K562 (cell line): ENCODE results near the gene LYPD6B. TPM values are rescaled to one million over a fixed set of nuclear protein-coding genes. Genes with fewer than 3 reads are reported as not detected.
A peak's percentile ranks its signal among the peaks of the same experiment; 100 is the strongest.

Experiments
- ATAC-seq: fragments of 200-7000 bp; cut with Tn5 transposase; 3 replicates; pipeline ENCODE4 v1.9.1; 2020; ENCODE audit warnings: moderate library complexity
- BruUV-seq: library from RNA; stranded (reverse); fragments of 400-500 nt; replicated peaks from 2 replicates; lab custom pipeline; 2021; lab: Mats Ljungman, UMichigan
- CTCF ChIA-PET: fragments of 300-600 bp; formaldehyde crosslinking; extraction: SDS; loops from one replicate; lab custom pipeline; 2021; ENCODE audit warnings: low intra/inter-chr PET ratio; lab: Yijun Ruan, JAX
- POLR2A ChIA-PET: fragments of 300-600, 350-650 bp; sonication (Branson Sonifier 250); formaldehyde crosslinking; extraction: SDS; loops from one replicate; lab custom pipeline; 2021; ENCODE audit warnings: antibody characterized with exemption, inconsistent platforms; lab: Yijun Ruan, JAX
- DNase-seq, 4 experiments: peaks; one replicate each; pipeline versions ENCODE4 v3.0.0 to v3.0.0-alpha.2; 2011 to 2018; ENCODE audit warnings: low spot score in 3 of 4, mixed read lengths in 3 of 4; ENCODE audit errors: extremely low read depth in 1 of 4
- FAIRE-seq: peaks from 2 replicates; lab custom pipeline; 2011; peaks lifted over from hg19 to GRCh38; lab: Jason Lieb, UNC
- H2AFZ ChIP-seq: 2 replicates; pipeline ENCODE4 v1.6.0; 2011; ENCODE audit warnings: low read depth, low read length, control low read depth, inconsistent platforms
- H3K27ac ChIP-seq: fragments of 200-600 bp; 3 replicates; pipeline ENCODE4 v1.8.0; 2011; ENCODE audit warnings: low read depth, mild to moderate bottlenecking, control low read depth, inconsistent platforms, low read length, moderate library complexity, mixed read lengths; ENCODE audit errors: extremely low read depth
- H3K27me3 ChIP-seq, 2 experiments: fragments of 300-600 bp in 1 of 2; 2 replicates in 1 of 2; 3 replicates in 1 of 2; pipeline versions ENCODE4 v1.6.0 to v1.8.0; 2011; ENCODE audit warnings: inconsistent platforms in 2 of 2, low read length in 2 of 2, mild to moderate bottlenecking in 1 of 2, mixed read lengths in 1 of 2, moderate library complexity in 1 of 2; ENCODE audit not compliant: control insufficient read depth in 2 of 2, insufficient read depth in 2 of 2
- H3K36me3 ChIP-seq: fragments of 300-600 bp; 3 replicates; pipeline ENCODE4 v1.8.0; 2011; ENCODE audit warnings: mild to moderate bottlenecking, low read length, inconsistent platforms; ENCODE audit not compliant: control insufficient read depth, insufficient read depth
- H3K4me1 ChIP-seq, 2 experiments: fragments of 200-600 bp in 1 of 2; replicated peaks in 1 of 2; 2 replicates in 1 of 2; 3 replicates in 1 of 2; pipeline versions ENCODE4 v1.5.1 to v1.8.0; 2011; ENCODE audit warnings: inconsistent platforms in 2 of 2, low read length in 2 of 2, mild to moderate bottlenecking in 1 of 2, mixed read lengths in 1 of 2, moderate library complexity in 1 of 2; ENCODE audit not compliant: control insufficient read depth in 2 of 2, insufficient read depth in 2 of 2
- H3K4me2 ChIP-seq: 2 replicates; pipeline ENCODE4 v1.6.1; 2011; ENCODE audit warnings: low read length, control low read depth, inconsistent platforms, mixed read lengths; ENCODE audit not compliant: insufficient read depth
- H3K4me3 ChIP-seq: fragments of 200-600 bp; sonication (generic), shearing (Covaris generic); 2 replicates; pipeline ENCODE4 v1.5.1; 2016; ENCODE audit warnings: control low read depth, inconsistent platforms
- H3K79me2 ChIP-seq: fragments of 200-600 bp; 3 replicates; pipeline ENCODE4 v1.8.0; 2011; ENCODE audit warnings: low read length, inconsistent platforms; ENCODE audit not compliant: control insufficient read depth, insufficient read depth
- H3K9ac ChIP-seq, 2 experiments: 2 replicates each; pipeline versions ENCODE4 v1.6.0 to v1.6.1; 2011; ENCODE audit warnings: low read depth in 2 of 2, low read length in 2 of 2, control low read depth in 1 of 2, inconsistent platforms in 1 of 2, mild to moderate bottlenecking in 1 of 2, mixed read lengths in 1 of 2; ENCODE audit not compliant: insufficient read depth in 1 of 2
- H3K9me1 ChIP-seq: one replicate; pipeline ENCODE4 v1.6.0; 2011; ENCODE audit warnings: inconsistent platforms, mild to moderate bottlenecking, low read length, moderate library complexity; ENCODE audit not compliant: control insufficient read depth, insufficient read depth
- H3K9me3 ChIP-seq: replicated peaks from 2 replicates; pipeline ENCODE4 v1.5.1; 2011; ENCODE audit warnings: low read depth, low read length, inconsistent platforms; ENCODE audit not compliant: control insufficient read depth, insufficient read depth
- H4K20me1 ChIP-seq: replicated peaks from 2 replicates; pipeline ENCODE4 v1.6.1; 2011; ENCODE audit warnings: low read length, inconsistent platforms, mixed read lengths; ENCODE audit not compliant: control insufficient read depth, insufficient read depth
- E2F6 ChIP-seq, 2 experiments: IDR thresholded peaks; 2 replicates each; pipeline ENCODE4 v1.6.1; 2011; ENCODE audit warnings: borderline replicate concordance in 1 of 2, control low read depth in 1 of 2, low read depth in 1 of 2, low read length in 1 of 2, mild to moderate bottlenecking in 1 of 2, mixed read lengths in 1 of 2, moderate library complexity in 1 of 2; ENCODE audit not compliant: insufficient read depth in 1 of 2, insufficient read length in 1 of 2, poor library complexity in 1 of 2, severe bottlenecking in 1 of 2; ENCODE audit errors: extremely low read depth in 1 of 2
- NKRF ChIP-seq: fragments of 450-650 bp; IDR thresholded peaks from 2 replicates; pipeline ENCODE4 v1.6.1; 2016; ENCODE audit warnings: borderline replicate concordance
- TFAP4 ChIP-seq: sonication (generic); formaldehyde crosslinking; IDR thresholded peaks from 2 replicates; pipeline ENCODE4 v1.8.0; 2022; ENCODE audit warnings: missing genetic modification reagents, mild to moderate bottlenecking, moderate library complexity, borderline replicate concordance
- ZBTB49 ChIP-seq: sonication (generic); formaldehyde crosslinking; IDR thresholded peaks from 2 replicates; pipeline ENCODE4 v1.8.0; 2022; ENCODE audit warnings: missing genetic modification reagents, mild to moderate bottlenecking, borderline replicate concordance
- ZNF76 ChIP-seq: fragments of 250-450 bp; sonication (Bioruptor Pico); IDR thresholded peaks from 2 replicates; pipeline ENCODE4 v1.4.0; 2020; ENCODE audit warnings: mild to moderate bottlenecking, moderate library complexity, borderline replicate concordance
- WGBS: fragments of 100-300 bp; shearing (Covaris generic); methylation state at CpG from one replicate; pipeline ENCODE4 v1.1.6; 2016; ENCODE audit warnings: low coverage, mixed read lengths; ENCODE audit not compliant: insufficient coverage; ENCODE audit errors: missing lambda C conversion rate; 5-methylcytosine and 5-hydroxymethylcytosine counted together
- in situ Hi-C: fragments of 300-500 bp; cut with MboI; formaldehyde crosslinking; loops from 4 replicates; pipeline ENCODE4 v1.15.0; 2018; ENCODE audit warnings: inconsistent platforms, mixed read lengths
- intact Hi-C: fragments of 100-400 bp; cut with micrococcal nuclease; formaldehyde crosslinking; loops from 2 replicates; pipeline ENCODE4 v1.14.2; 2022
- polyA plus RNA-seq, 8 experiments: library from polyadenylated mRNA; depleted of rRNA in 4 of 8; stranded (reverse) in 5 of 8; unstranded in 3 of 8; fragments of >200 nt; fragmentation: Nextera tagmentation in 2 of 8; fragmentation: Illumina TruSeq in 1 of 8; extraction: Ambion mirVana in 2 of 8; extraction: Trizol in 1 of 8; gene quantifications; 2 replicates each; pipeline versions ENCODE4 v1.2.1 to v1.2.3, GENCODE V29; 2011 to 2014; ENCODE audit warnings: inconsistent platforms in 1 of 8, missing spikeins in 1 of 8
- total RNA-seq, 7 experiments: library from RNA; depleted of rRNA in 6 of 7; stranded (reverse); fragments of >200 nt in 6 of 7; fragmentation: Illumina TruSeq in 2 of 7; extraction: Trizol in 2 of 7; gene quantifications; 2 replicates each; pipeline versions ENCODE4 v1.2.1 to v1.2.3, GENCODE V29; 2011 to 2021; ENCODE audit warnings: low replicate concordance in 1 of 7

LYPD6B gene
- total and polyA plus RNA-seq, 9 of the 15 experiments (the other 6 are each of a cell fraction or from before 2014, with no cell fraction given) = not detected

GRCh38 chr2:149002891-149003740 is 35.4 kb upstream of the LYPD6B start:
- Histone ChIP-seq H3K4me1 (peaks cover 0 to 6% of the 10 kb centered on the region in 2 experiments; a peak in 1 of 5 replicates), H3K9ac (peak overlapping the region in 1 of 2 experiments; percentile 35; a peak in 1 of 4 replicates), H3K9me1 (no peaks in the 10 kb centered on the region), H3K4me3 (no peak overlapping the region), H3K4me2 (peak overlapping the region; percentile 30; the same call in 1 of the 2 replicates), H2AFZ (no peak overlapping the region), H4K20me1 (no peaks in the 10 kb centered on the region), H3K9me3 (no peaks in the 10 kb centered on the region), H3K79me2 (no peaks in the 10 kb centered on the region), H3K27ac (no peak overlapping the region), H3K36me3 (no peaks in the 10 kb centered on the region), H3K27me3 (peaks cover 18 to 40% of the 10 kb centered on the region in 2 experiments; a peak in 4 of 5 replicates)
- in situ Hi-C loops = no loop called here
- intact Hi-C loops = no loop called here
- ChIA-PET POLR2A (no interaction called here), CTCF (no interaction called here)
- peak; percentile 46; the same call in 2 of the 3 replicates for ATAC-seq
- TF ChIP-seq ZNF76 (CRISPR knock-in tag) (no peak), E2F6 (IDR thresholded peaks at IDR 0.05; ENCODE audit: borderline replicate concordance in 1 of 2, extremely low read depth in 1 of 2, insufficient read depth in 1 of 2, insufficient read length in 1 of 2, low read depth in 1 of 2, low read length in 1 of 2, poor library complexity in 1 of 2, severe bottlenecking in 1 of 2) (peak in 1 of 2 experiments; percentile 24), TFAP4 (CRISPR knock-in tag) (no peak), ZBTB49 (CRISPR knock-in tag) (no peak), NKRF (no peak)
- no peak for FAIRE-seq
- WGBS = 2% methylated on average over 31 of the region's 31 CpGs
- no peak for DNase-seq
- BruUV-seq = no TSS peak
